Activated CD4-positive, alpha-beta T cell treated with anti-CD3 and anti-CD28 coated beads for 24 hours (primary cell): ENCODE measurements around the gene NTN3.

Experiments used
- DNase-seq, 2 donors: peaks; one replicate each; pipeline ENCODE4 v3.0.0-alpha.2; 2020; ENCODE audit warnings: low read depth in 2 of 2

NTN3 gene

DNA sequence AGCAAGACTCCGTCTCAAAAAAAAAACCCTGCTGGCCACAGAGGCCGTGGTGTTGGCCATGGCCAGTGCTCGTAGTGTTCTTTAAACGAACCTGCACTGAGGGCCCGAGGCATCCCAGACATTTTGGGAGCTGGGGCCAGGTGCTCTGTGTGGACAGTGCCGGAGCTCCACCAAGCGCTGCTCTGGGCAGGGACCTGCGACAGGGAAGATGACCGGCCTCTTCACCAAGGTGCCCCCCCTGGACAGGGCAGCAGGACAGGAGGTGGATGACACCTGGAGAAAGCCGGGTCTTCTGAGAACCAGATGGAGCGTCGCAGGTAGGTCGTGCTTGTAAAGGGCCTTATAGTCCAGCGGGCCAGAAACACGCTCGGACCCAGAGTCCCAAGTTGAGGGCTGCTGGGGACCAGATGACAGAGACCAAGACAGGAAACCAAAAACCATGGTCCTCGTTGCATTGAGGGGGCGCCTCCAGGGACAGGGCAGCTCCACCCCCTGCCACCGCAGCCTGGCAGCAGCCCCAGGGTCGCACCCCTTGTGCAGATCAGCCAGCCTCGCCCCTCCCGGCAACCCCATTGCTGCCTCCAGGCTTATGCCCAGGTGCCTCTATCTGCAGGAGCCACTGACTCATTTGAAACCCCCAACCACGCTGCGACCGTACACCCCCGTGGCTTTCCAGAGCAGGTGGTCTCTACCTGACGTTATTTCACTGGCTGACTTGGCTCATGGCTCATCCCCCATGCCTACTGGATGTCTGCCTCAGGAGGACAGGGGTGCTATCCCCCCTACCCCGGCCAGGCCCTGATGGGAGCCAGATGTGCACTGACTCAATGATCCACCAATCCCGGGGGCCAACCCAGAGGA lies 4.2 kb upstream of the NTN3 start:
- no peak for DNase-seq

GRCh38 chr16:2467528-2468232 lies 3.4 kb upstream of the NTN3 start:
- DNase-seq = no peak

DNA sequence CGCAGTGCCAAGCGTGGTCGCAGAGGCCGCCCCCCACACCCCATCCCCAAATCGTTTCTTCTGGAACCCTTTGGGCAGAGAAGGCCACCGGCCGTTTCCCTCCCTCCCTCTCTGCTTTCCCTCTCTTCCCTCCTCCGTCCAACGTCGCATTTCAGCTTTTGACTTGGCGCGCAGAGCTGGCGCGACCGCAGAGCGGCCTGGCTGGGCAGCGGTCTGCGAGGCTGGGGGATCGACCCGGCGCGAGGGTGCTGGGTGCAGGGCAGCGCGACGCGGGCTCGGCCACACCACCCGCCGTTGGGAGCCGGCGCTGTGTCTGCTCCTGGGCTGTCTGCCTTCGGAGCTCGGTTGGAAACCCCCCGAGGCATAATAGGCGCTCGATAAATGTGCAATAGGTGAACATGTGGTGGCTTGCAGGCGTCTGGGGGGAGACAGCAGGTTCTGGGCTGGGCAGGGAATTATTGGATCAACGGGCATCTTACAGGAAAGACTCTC lies 2.8 kb upstream of the NTN3 start:
- DNase-seq = no peak

DNA sequence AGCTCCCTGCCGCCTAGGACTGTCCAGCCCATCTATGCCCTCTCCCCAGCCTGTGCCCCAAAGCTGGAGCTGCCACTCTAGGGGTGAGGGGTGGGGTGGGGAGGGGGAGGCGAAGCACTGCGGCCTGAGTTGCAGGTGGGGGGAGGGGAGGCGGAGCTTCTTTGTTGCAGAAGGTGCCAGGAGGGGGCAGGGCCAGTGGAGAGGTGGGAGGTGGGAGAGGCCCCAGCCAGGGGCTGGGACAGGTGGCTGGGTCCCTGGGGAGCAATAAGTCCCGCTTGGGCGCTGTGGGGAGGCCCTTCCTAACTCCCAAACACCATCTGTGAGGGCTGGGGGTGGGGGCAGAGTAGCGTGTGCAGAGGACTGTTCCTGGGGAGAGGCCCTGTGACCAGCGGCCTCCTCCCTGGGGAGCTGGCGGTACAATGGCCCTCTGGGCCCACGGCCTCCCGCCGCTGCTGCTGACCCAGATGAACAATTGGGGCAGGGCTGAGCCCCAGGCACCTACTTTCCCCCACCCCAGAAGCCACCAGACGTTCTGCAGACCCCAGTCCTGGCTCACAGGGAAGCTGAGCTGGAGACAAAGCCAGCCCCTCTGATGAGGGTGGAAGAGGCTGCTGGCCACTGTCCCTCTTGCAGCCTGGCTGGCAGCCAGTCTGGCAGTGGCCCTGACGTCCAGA lies 2.2 kb upstream of the NTN3 start:
- DNase-seq = no peak

DNA sequence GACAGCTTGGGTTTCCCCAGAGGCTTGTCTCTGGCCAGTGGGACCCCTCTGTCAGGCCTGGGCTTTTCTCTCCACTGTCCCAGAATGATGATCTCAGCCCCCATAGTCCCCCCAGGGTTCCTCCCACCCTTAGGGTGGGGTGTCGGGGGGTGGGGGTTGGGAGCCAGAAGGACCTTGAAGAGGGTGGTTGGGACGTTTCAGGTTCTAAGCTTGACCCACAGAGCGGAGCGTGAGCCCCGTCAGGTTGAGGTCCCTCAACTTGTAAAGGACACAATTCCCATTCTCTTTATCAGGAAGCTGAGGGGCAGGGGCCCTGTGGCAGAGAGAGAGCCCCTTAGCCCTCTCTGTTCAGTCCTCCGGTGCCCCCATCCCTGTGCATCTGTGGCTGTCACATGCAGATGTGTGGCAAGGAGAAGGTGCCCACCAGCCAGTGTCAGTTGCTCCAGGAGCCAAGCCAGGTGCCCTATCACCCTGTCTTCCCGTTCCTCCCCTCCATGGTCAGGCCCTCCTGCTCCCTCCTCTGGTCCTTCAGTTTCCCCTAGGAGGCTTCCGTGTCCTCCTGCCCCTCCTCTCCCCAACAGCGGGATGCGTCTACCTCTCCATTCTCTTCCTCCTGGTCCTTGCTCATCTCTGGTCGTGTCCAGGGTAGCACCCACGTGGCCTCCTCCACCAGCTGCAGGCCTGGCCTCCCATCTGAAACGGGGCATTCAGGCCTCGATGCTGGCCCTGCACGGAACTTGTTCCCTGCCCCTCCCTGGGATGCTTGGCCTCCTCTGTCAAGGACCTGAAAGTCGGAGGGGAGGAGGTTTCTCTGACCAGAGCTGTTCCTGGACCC lies 1.5 kb upstream of the NTN3 start:
- no peak for DNase-seq

GRCh38 chr16:2470234-2470601 lies 879 bp upstream of the NTN3 start:
- no peak for DNase-seq

GRCh38 chr16:2470603-2471015 lies 488 bp upstream of the NTN3 start:
- no peak for DNase-seq

DNA sequence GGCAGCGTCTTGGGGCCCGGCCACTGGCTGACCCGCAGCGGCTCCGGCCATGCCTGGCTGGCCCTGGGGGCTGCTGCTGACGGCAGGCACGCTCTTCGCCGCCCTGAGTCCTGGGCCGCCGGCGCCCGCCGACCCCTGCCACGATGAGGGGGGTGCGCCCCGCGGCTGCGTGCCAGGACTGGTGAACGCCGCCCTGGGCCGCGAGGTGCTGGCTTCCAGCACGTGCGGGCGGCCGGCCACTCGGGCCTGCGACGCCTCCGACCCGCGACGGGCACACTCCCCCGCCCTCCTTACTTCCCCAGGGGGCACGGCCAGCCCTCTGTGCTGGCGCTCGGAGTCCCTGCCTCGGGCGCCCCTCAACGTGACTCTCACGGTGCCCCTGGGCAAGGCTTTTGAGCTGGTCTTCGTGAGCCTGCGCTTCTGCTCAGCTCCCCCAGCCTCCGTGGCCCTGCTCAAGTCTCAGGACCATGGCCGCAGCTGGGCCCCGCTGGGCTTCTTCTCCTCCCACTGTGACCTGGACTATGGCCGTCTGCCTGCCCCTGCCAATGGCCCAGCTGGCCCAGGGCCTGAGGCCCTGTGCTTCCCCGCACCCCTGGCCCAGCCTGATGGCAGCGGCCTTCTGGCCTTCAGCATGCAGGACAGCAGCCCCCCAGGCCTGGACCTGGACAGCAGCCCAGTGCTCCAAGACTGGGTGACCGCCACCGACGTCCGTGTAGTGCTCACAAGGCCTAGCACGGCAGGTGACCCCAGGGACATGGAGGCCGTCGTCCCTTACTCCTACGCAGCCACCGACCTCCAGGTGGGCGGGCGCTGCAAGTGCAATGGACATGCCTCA lies 773 bp downstream of the NTN3 start:
- DNase-seq = no peak

DNA sequence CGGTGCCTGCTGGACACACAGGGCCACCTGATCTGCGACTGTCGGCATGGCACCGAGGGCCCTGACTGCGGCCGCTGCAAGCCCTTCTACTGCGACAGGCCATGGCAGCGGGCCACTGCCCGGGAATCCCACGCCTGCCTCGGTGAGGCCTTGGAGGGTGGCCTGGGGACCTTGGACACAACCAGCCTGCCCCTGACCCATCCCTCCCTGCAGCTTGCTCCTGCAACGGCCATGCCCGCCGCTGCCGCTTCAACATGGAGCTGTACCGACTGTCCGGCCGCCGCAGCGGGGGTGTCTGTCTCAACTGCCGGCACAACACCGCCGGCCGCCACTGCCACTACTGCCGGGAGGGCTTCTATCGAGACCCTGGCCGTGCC lies 1.4 kb downstream of the NTN3 start:
- DNase-seq = no peak

GRCh38 chr16:2472885-2473445 lies 1.9 kb downstream of the NTN3 start:
- no peak for DNase-seq

DNA sequence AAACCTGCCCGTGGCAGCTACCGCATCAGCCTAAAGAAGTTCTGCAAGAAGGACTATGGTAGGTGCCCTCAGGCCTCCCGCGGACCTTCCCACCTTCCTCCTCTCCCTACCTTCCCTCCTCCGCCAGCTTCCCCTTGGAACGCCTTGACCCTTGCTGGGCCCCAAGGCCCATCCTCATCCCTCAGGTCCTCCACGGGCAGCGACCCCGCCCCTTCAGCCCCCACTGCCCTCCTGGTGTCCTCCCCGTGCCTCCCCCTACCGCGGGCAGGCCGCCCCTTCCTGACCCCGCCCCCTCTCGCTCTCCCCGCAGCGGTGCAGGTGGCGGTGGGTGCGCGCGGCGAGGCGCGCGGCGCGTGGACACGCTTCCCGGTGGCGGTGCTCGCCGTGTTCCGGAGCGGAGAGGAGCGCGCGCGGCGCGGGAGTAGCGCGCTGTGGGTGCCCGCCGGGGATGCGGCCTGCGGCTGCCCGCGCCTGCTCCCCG lies 2.4 kb downstream of the NTN3 start:
- no peak for DNase-seq

DNA sequence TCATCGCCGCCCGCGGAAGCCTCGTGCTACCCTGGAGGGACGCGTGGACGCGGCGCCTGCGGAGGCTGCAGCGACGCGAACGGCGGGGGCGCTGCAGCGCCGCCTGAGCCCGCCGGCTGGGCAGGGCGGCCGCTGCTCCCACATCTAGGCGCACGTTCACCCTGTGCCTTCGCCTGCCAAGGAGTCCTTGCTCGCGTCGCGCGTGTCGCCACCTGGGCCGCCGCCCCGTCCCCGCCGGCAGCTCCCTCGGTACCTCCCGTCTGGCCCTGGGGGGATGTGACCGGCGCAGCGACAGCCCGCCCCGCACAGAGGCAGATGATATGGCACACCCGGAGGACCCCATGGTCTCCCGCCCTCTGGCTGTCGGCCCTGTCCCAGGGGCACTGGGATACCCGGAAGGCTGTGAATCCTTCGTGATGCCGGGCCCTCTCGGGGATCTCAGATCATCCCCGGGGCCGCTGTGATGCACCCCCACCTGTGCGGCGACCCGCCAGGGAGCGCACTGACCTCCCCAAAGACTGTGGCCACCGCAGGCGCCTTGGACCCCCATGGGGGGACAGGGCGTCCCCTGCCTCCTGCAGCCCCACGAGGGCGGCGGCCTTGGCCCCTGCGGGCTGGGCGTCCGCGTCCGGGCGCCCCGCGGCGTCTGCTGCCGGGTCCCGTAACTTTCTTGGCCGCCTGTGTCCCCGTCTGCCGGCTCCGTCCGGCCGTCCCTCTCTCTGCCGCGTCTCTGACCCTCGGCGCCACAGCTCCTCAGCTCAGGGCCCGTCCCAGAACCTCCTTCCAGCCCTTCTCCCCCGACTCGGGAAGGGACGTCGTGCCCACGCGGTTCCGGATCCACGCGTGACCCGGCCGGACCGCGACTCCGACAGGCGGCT lies 3.1 kb downstream of the NTN3 start:
- DNase-seq = peak in 1 of 2 donors; percentile 43

GRCh38 chr16:2474877-2475412 lies 3.8 kb downstream of the NTN3 start, which contains the start of gene TBC1D24:
Gene TBC1D24 (plus strand): TSS chr16:2475127. CDS start chr16:2496149, 21,022 bp downstream.
- DNase-seq = peak; percentile 72 to 80

DNA sequence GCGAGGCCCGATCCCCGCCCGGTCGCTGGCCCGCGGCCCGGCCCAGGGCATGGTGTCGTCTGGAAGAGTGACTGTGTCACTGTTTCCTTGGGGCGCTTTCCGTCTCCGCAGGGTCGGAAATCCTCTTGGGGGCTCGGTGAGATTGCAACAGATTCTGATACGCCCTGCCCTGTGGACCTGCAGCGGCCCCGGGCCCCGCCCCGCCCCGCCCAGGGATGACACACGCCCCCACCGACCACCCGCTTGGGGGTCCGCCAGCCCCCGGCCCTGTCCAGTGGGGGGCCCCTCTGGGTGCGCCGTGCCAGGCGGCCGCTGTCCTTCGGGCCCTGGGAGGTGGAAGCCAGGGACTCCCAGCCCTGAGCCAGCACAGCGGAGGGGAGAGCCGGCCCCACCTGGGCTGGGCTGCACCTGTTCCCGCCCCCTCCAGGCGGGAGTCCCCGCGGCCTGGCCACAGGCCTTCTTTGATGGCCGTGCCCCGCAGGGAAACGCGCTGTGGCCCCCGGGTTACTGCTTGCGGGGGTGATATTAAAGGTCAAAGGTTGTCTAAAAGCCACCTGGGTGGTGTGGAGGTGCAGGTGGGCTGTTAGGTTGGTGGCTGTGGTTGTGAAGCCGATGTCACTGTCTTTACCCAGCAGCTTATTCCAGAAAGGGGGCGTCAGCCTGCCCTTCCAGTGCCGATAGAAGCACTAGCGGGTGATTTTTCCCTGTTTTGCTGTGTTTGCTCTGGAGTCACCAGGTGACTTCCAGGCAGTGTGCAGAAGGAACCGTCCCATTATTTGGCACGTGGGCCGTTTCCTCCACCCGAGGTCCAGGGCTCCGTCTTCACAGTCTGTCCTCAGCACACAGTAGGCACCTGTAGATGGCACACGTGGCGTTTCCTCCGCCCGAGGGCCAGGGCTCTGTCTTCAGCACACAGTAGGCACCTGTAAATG lies 4.6 kb downstream of the NTN3 start:
- no peak for DNase-seq

DNA sequence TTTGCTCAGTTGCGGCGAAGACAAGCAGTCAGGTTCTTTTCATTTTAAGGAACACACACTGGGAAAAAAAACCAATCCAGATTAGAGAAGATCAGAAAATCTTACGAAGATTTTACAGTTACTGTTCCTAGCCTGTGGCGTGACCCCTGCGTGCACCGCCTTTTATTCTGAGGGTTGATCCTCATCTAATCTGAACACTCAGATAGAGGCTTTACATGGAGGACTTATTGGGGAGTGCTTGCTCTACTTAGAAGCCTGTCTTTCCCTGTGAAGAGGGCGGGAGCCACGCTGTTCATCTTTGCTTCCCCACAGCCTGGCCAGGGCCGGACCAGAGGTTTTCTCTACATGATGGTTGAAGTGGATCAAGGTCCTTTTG lies 5.2 kb downstream of the NTN3 start:
- no peak for DNase-seq

DNA sequence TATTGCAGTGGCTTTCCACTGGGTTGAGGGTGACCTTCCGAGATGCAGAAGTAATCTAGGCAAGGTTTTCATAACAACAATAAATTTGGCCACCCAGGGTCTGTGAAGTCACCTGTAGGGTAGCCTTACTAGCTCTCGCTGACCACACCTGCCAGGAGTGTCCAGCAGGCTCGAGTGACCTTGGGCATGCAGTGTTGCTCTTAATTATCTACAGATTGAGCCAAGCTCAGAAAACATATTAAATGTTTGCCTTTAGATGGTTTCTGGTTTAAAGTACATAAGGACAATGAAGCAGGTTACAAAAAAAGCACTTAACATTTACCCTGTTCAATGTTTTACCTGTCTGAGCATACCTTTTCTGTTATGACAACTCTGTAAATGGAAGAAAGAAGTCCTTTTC lies 5.6 kb downstream of the NTN3 start:
- DNase-seq = no peak

- DNase-seq = no peak
These were observed 6.2 kb downstream of the NTN3 start for GRCh38 chr16:2477327-2477726.

DNA sequence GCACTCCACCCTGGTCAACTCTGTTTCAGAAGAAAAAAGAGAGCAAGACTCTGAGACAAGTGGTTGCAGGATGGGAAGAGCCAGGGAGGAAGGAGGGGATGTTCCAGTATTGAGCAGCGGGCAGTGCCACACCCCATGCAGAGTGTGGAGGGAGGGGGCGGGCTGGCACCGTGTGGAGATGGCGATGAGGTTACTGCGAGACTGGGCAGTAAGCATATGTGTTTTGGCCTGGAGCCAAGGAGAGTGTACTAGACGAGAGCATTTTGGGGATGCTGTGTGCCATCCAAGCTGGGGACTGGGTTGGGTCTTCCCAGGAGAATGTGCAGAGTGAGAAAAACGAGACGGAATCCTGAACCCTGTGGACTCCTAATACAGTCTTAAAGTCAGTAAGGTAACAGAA lies 7.2 kb downstream of the NTN3 start:
- DNase-seq = no peak
